ENCODE results near the gene UPP2.

Gene UPP2

DNA sequence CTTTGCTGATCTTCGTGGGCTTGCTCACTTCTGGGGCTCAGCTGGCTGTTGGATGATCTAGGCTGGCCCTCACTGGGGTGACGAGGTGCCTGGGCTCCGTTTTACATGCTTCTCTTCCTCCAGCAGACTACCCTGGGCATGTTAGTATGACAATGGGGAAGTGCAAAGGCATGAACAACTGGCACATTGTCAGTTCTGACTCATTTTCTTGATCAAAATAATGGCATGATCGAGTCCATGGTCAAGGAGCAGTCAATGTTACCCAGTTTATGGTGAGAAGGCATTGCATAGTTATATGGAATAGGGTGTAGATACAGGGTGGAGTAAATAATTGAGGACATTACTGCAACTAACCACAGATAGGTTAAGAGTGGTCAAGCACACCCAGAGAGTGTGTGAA lies 10.0 kb upstream of the UPP2 start:
- H3K9ac ChIP-seq (ENCODE audit: low read length) = no peak overlapping the region
- no peaks in the 10 kb centered on the region for H3K4me1 ChIP-seq (ENCODE audit: control insufficient read depth, insufficient read depth, low read length)
- H3K4me3 ChIP-seq (ENCODE audit: low read length) = no peak overlapping the region
- H3K27me3 ChIP-seq (ENCODE audit: control insufficient read depth, insufficient read depth, low read length) = no peaks in the 10 kb centered on the region
- H3K9me3 ChIP-seq (ENCODE audit: control insufficient read depth, low read length) = no peaks in the 10 kb centered on the region
- no peaks in the 10 kb centered on the region for H3K36me3 ChIP-seq (ENCODE audit: control insufficient read depth, insufficient read depth, low read length)

DNA sequence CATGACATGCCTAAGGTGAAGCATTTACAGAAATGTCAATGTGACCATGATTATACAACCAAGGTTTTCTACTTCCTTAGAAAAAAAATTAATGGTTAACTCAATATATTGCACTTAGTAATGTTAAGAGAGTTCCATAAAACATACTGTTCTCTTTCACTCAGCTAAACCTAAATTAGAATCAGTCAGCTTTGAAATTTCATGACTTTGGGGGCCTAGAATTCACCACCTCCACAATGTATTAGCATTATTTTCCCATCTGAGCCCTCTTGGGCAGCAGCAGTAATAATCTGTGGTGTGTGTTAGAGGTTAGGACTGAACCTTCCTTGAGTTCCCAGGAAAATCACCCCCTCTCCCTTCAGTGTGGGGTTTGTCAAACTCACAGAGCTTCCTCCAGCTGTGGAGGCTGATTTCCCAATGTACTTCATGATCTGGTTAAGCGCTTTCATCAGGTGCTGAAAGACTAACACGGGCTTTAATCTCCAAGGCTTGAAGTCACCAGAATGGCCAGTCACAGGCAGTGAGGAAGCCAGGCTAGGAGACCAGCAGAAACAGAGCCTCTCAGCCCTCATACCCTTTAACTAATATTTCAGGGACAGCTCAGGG lies 7.1 kb upstream of the UPP2 start:
- Histone ChIP-seq H3K27me3 (ENCODE audit: control insufficient read depth, insufficient read depth, low read length) (no peaks in the 10 kb centered on the region), H3K9me3 (ENCODE audit: control insufficient read depth, low read length) (no peaks in the 10 kb centered on the region), H3K9ac (ENCODE audit: low read length) (no peak overlapping the region), H3K36me3 (ENCODE audit: control insufficient read depth, insufficient read depth, low read length) (no peaks in the 10 kb centered on the region), H3K4me3 (ENCODE audit: low read length) (no peak overlapping the region), H3K4me1 (ENCODE audit: control insufficient read depth, insufficient read depth, low read length) (no peaks in the 10 kb centered on the region)

GRCh38 chr2:158095269-158095668 lies 6.4 kb upstream of the UPP2 start:
- Histone ChIP-seq H3K4me1 (ENCODE audit: control insufficient read depth, insufficient read depth, low read length) (no peaks in the 10 kb centered on the region), H3K27me3 (ENCODE audit: control insufficient read depth, insufficient read depth, low read length) (no peaks in the 10 kb centered on the region), H3K36me3 (ENCODE audit: control insufficient read depth, insufficient read depth, low read length) (no peaks in the 10 kb centered on the region), H3K9ac (ENCODE audit: low read length) (no peak overlapping the region), H3K4me3 (ENCODE audit: low read length) (no peak overlapping the region), H3K9me3 (ENCODE audit: control insufficient read depth, low read length) (no peaks in the 10 kb centered on the region)

- H3K36me3 ChIP-seq (ENCODE audit: control insufficient read depth, insufficient read depth, low read length) = no peaks in the 10 kb centered on the region
- no peak overlapping the region for H3K9ac ChIP-seq (ENCODE audit: low read length)
- no peaks in the 10 kb centered on the region for H3K4me1 ChIP-seq (ENCODE audit: control insufficient read depth, insufficient read depth, low read length)
- no peaks in the 10 kb centered on the region for H3K27me3 ChIP-seq (ENCODE audit: control insufficient read depth, insufficient read depth, low read length)
- no peaks in the 10 kb centered on the region for H3K9me3 ChIP-seq (ENCODE audit: control insufficient read depth, low read length)
- H3K4me3 ChIP-seq (ENCODE audit: low read length) = no peak overlapping the region
Observed at GRCh38 chr2:158095912-158096311, 5.8 kb upstream of the UPP2 start.

DNA sequence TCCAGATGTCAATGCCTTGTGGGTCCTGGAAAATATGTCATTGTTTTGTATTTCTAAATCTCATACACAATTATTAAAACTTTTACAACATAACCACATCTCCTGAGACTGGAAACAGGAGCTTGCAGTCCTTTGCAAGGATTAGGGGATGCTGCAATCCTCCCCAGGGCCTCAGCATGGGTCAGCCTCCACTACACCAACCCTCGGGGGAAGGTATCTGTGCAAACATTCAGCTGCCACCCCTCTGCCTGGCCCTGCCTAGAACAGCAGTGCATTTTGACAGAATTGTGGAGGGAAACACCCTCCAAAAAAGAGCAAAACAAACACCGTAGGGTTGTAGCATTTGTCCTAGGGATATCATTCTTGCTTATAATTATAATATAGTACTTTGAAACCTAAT lies 4.2 kb upstream of the UPP2 start:
- no peak overlapping the region for H3K4me3 ChIP-seq (ENCODE audit: low read length)
- H3K9ac ChIP-seq (ENCODE audit: low read length) = no peak overlapping the region
- no peaks in the 10 kb centered on the region for H3K27me3 ChIP-seq (ENCODE audit: control insufficient read depth, insufficient read depth, low read length)
- H3K9me3 ChIP-seq (ENCODE audit: control insufficient read depth, low read length) = no peaks in the 10 kb centered on the region
- H3K4me1 ChIP-seq (ENCODE audit: control insufficient read depth, insufficient read depth, low read length) = no peaks in the 10 kb centered on the region
- H3K36me3 ChIP-seq (ENCODE audit: control insufficient read depth, insufficient read depth, low read length) = no peaks in the 10 kb centered on the region

GRCh38 chr2:158098178-158098577 lies 3.5 kb upstream of the UPP2 start:
- Histone ChIP-seq H3K4me3 (ENCODE audit: low read length) (no peak overlapping the region), H3K27me3 (ENCODE audit: control insufficient read depth, insufficient read depth, low read length) (no peaks in the 10 kb centered on the region), H3K4me1 (ENCODE audit: control insufficient read depth, insufficient read depth, low read length) (no peaks in the 10 kb centered on the region), H3K9me3 (ENCODE audit: control insufficient read depth, low read length) (no peaks in the 10 kb centered on the region), H3K36me3 (ENCODE audit: control insufficient read depth, insufficient read depth, low read length) (no peaks in the 10 kb centered on the region), H3K9ac (ENCODE audit: low read length) (no peak overlapping the region)

DNA sequence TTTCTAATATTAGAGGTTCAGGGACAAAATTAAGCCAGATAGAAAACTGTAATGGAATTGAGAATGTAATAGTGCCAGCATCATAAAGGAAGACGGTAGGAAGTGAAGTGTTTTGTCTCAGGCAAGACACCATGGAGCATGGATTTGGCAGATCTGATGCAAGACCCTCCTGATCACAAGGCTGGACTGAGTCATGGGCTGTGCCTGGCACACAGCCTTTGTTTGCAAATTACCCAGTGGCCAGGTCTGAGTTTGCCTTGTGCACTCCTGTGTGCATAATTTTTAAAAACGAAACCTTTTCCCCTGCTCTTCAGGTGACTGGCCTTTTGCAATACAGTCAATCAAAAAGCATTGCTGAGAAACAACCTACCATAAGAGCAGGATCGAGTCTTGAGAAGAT lies 2.0 kb upstream of the UPP2 start:
- Histone ChIP-seq H3K9ac (ENCODE audit: low read length) (no peak overlapping the region), H3K36me3 (ENCODE audit: control insufficient read depth, insufficient read depth, low read length) (no peaks in the 10 kb centered on the region), H3K9me3 (ENCODE audit: control insufficient read depth, low read length) (no peaks in the 10 kb centered on the region), H3K27me3 (ENCODE audit: control insufficient read depth, insufficient read depth, low read length) (no peaks in the 10 kb centered on the region), H3K4me3 (ENCODE audit: low read length) (no peak overlapping the region), H3K4me1 (ENCODE audit: control insufficient read depth, insufficient read depth, low read length) (no peaks in the 10 kb centered on the region)

DNA sequence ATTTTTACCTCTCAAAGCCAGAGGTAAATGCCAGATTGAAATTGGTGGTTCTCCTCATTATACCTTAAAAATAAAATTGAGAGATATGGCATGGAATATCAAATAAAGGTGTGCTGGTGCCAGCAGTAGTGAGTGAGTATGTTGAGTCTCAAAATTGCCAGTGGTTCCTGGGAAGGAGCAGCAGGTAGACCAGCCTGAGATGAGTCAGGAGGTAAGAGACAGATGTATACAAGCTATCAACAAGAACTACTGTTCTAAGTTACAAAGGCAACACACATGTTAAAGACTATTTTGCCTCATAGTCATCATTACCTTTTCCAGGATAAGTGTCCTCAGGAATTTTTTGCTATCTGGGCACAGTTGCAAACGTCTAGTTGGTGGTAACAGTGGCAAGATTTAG lies 1.3 kb upstream of the UPP2 start:
- H3K4me3 ChIP-seq (ENCODE audit: low read length) = no peak overlapping the region
- H3K9me3 ChIP-seq (ENCODE audit: control insufficient read depth, low read length) = no peaks in the 10 kb centered on the region
- no peaks in the 10 kb centered on the region for H3K27me3 ChIP-seq (ENCODE audit: control insufficient read depth, insufficient read depth, low read length)
- H3K4me1 ChIP-seq (ENCODE audit: control insufficient read depth, insufficient read depth, low read length) = no peaks in the 10 kb centered on the region
- H3K9ac ChIP-seq (ENCODE audit: low read length) = no peak overlapping the region
- H3K36me3 ChIP-seq (ENCODE audit: control insufficient read depth, insufficient read depth, low read length) = no peaks in the 10 kb centered on the region

GRCh38 chr2:158102446-158102845 lies 770 bp downstream of the UPP2 start:
- Histone ChIP-seq H3K36me3 (ENCODE audit: control insufficient read depth, insufficient read depth, low read length) (no peaks in the 10 kb centered on the region), H3K9me3 (ENCODE audit: control insufficient read depth, low read length) (no peaks in the 10 kb centered on the region), H3K4me3 (ENCODE audit: low read length) (no peak overlapping the region), H3K9ac (ENCODE audit: low read length) (no peak overlapping the region), H3K4me1 (ENCODE audit: control insufficient read depth, insufficient read depth, low read length) (no peaks in the 10 kb centered on the region), H3K27me3 (ENCODE audit: control insufficient read depth, insufficient read depth, low read length) (no peaks in the 10 kb centered on the region)

DNA sequence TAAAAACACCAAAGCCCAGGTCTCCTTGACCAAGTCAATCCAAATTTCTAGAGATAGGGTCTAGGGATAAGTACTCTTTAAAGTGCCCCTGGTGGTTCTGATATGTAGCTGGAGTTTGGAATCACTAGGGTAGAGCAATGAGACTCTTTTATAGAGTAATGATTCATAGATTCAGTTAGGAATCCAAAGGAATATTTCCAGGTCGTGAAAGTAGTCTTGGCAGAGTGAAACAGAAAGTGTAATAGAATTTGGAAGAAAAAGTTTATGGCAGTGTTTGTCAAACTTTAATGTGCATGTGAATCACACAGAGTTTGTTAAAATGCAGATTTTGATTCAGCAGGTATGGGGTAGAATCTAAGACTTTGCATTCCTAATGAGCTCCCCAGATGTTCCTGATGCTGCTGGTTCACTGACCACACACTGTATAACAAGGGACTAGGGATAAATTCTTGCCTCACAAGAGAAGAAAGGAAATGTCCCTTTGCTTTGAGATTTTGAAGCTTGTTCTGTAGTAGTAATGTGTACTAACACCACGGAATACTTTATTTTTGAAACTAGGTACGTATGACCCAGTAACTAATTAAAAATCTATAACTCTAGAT lies 1.8 kb downstream of the UPP2 start:
- Histone ChIP-seq H3K27me3 (ENCODE audit: control insufficient read depth, insufficient read depth, low read length) (no peaks in the 10 kb centered on the region), H3K9ac (ENCODE audit: low read length) (no peak overlapping the region), H3K9me3 (ENCODE audit: control insufficient read depth, low read length) (no peaks in the 10 kb centered on the region), H3K36me3 (ENCODE audit: control insufficient read depth, insufficient read depth, low read length) (no peaks in the 10 kb centered on the region), H3K4me1 (ENCODE audit: control insufficient read depth, insufficient read depth, low read length) (no peaks in the 10 kb centered on the region), H3K4me3 (ENCODE audit: low read length) (no peak overlapping the region)

GRCh38 chr2:158104903-158105302 lies 3.2 kb downstream of the UPP2 start:
- Histone ChIP-seq H3K27me3 (ENCODE audit: control insufficient read depth, insufficient read depth, low read length) (no peaks in the 10 kb centered on the region), H3K4me1 (ENCODE audit: control insufficient read depth, insufficient read depth, low read length) (no peaks in the 10 kb centered on the region), H3K9ac (ENCODE audit: low read length) (no peak overlapping the region), H3K36me3 (ENCODE audit: control insufficient read depth, insufficient read depth, low read length) (no peaks in the 10 kb centered on the region), H3K4me3 (ENCODE audit: low read length) (no peak overlapping the region), H3K9me3 (ENCODE audit: control insufficient read depth, low read length) (no peaks in the 10 kb centered on the region)

- Histone ChIP-seq H3K4me3 (ENCODE audit: low read length) (no peak overlapping the region), H3K9ac (ENCODE audit: low read length) (no peak overlapping the region)
Observed at GRCh38 chr2:158112992-158113391, 11.3 kb downstream of the UPP2 start.

More at GRCh38 chr2:158112992-158113391, 11.3 kb downstream of the UPP2 start:
- Histone ChIP-seq H3K36me3 (ENCODE audit: control insufficient read depth, insufficient read depth, low read length) (no peaks in the 10 kb centered on the region), H3K4me1 (ENCODE audit: control insufficient read depth, insufficient read depth, low read length) (no peaks in the 10 kb centered on the region), H3K27me3 (ENCODE audit: control insufficient read depth, insufficient read depth, low read length) (no peaks in the 10 kb centered on the region), H3K9me3 (ENCODE audit: control insufficient read depth, low read length) (no peaks in the 10 kb centered on the region)
